Ovary (tissue), 9 donors: ENCODE data around the gene NNT. TPM values are rescaled to one million over a fixed set of nuclear protein-coding genes. Genes with fewer than 3 reads are reported as not detected.

ENCODE experiments used
- DNase-seq, 5 donors: peaks; one replicate each; pipeline ENCODE4 v3.0.0-alpha.2; 2019 to 2020
- H3K27ac ChIP-seq, 2 donors: fragments of 200-600 bp; one replicate each; pipeline versions ENCODE4 v1.5.1 to v1.8.0; 2019 to 2022
- H3K27me3 ChIP-seq: fragments of 200-600 bp; one replicate; pipeline ENCODE4 v1.8.0; 2022
- H3K36me3 ChIP-seq: fragments of 200-600 bp; sonication (generic); one replicate; pipeline ENCODE4 v1.5.1; 2019
- H3K4me1 ChIP-seq: one replicate; pipeline ENCODE4 v1.8.1; 2013; ENCODE audit warnings: mild to moderate bottlenecking, moderate library complexity; ENCODE audit not compliant: insufficient read depth
- H3K4me3 ChIP-seq: fragments of 200-600 bp; sonication (generic); one replicate; pipeline ENCODE4 v1.5.1; 2017
- H3K9me3 ChIP-seq, 2 donors: fragments of 200-600 bp in 1 of 2; sonication (generic) in 1 of 2; one replicate each; pipeline versions ENCODE4 v1.5.1 to v1.8.1; 2013 to 2019; ENCODE audit warnings: mild to moderate bottlenecking in 1 of 2, moderate library complexity in 1 of 2
- EP300 ChIP-seq: sonication (generic); formaldehyde crosslinking; IDR thresholded peaks from one replicate; pipeline ENCODE4 v1.6.1; 2017; ENCODE audit warnings: antibody characterized with exemption
- POLR2A ChIP-seq: fragments of 450-650 bp; IDR thresholded peaks from one replicate; pipeline ENCODE4 v1.6.1; 2017; ENCODE audit warnings: antibody characterized with exemption, mild to moderate bottlenecking, moderate library complexity
- WGBS, 3 donors: extraction: QIAGEN DNeasy Blood & Tissue Kit in 1 of 3; methylation state at CpG; one replicate each; pipeline versions ENCODE4 v1.1.5 to v1.1.7; 2013 to 2017; 5-methylcytosine and 5-hydroxymethylcytosine counted together
- intact Hi-C, 4 donors: fragments of 100-400 bp; cut with DNase I; formaldehyde crosslinking; loops; one replicate each; pipeline versions ENCODE4 v1.11.0 to v1.15.1; 2022 to 2023
- polyA plus RNA-seq, 2 donors: library from polyadenylated mRNA; stranded (reverse); fragments of 200-250 nt in 1 of 2; fragments of 350-450 nt in 1 of 2; fragmentation: Illumina TruSeq in 1 of 2; extraction: RNeasy Lipid Tissue Mini Kit (QIAGEN cat#74804) in 1 of 2; gene quantifications; one replicate each; pipeline ENCODE4 v1.2.3, GENCODE V29; 2013 to 2014
- total RNA-seq, 7 donors: library from RNA; depleted of rRNA in 2 of 7; stranded (reverse); fragments of >200 nt in 2 of 7; fragmentation: NEBNext Ultra II Directional in 3 of 7; extraction: Animal tissue kit (Norgen Biotek cat#: 25700) in 3 of 7; gene quantifications; one replicate each; pipeline versions ENCODE4 v1.1.0 to v1.2.4, GENCODE V29; 2016 to 2023
- TF ChIP-seq, protein P1 (sequence below), 3 donors: fragments of 450-650 bp in 2 of 3; fragments of 200-600 bp in 1 of 3; IDR thresholded peaks; one replicate each; pipeline versions ENCODE4 v1.5.1 to v1.8.0; 2016 to 2022; ENCODE audit warnings: antibody characterized with exemption in 3 of 3, mild to moderate bottlenecking in 1 of 3
- donor health status: DM: no; HTN: no; CAD: no; lungs with moderate emphysema.
- donor health status: DM: no; HTN: no; CAD: no.
- donor health status: Bipolar disorder and iron deficiency.
- donor health status: DM: yes; HTN: yes; CAD: no.
- donor health status: DM: no; HTN: no; CAD: no.
- donor health status: DM: yes; HTN: yes; CAD: no.

The NNT gene
- total and polyA plus RNA-seq, 9 donors, result 12.2 to 51.9 (median 38.5) TPM

DNA sequence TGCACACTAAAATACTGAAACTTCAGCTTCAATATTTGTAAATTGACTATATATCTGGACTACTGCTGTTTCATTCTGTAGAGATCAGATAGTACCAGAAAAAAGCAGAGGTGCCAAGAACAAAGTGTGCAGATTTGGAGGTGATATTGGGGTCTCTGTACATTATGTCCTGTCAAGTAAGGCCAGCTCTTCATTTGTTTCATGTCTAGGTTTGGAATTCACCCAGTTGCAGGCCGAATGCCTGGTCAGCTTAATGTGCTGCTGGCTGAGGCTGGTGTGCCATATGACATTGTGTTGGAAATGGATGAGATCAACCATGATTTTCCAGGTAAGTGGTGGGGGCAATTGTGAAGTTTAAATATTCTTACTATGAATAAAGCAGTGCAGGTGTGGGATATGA, 96.9 kb downstream of the NNT start:
- intact Hi-C loops, result no loop called here
- no peaks in the 10 kb centered on the region for H3K4me1 ChIP-seq
- no peak overlapping the region for H3K27ac ChIP-seq
- no peaks in the 10 kb centered on the region for H3K9me3 ChIP-seq
- no peak overlapping the region for H3K4me3 ChIP-seq
- TF ChIP-seq POLR2A, result no peak
- TF ChIP-seq, protein P1, sequence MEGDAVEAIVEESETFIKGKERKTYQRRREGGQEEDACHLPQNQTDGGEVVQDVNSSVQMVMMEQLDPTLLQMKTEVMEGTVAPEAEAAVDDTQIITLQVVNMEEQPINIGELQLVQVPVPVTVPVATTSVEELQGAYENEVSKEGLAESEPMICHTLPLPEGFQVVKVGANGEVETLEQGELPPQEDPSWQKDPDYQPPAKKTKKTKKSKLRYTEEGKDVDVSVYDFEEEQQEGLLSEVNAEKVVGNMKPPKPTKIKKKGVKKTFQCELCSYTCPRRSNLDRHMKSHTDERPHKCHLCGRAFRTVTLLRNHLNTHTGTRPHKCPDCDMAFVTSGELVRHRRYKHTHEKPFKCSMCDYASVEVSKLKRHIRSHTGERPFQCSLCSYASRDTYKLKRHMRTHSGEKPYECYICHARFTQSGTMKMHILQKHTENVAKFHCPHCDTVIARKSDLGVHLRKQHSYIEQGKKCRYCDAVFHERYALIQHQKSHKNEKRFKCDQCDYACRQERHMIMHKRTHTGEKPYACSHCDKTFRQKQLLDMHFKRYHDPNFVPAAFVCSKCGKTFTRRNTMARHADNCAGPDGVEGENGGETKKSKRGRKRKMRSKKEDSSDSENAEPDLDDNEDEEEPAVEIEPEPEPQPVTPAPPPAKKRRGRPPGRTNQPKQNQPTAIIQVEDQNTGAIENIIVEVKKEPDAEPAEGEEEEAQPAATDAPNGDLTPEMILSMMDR (IDR thresholded peaks at IDR 0.05), result no peak
- no peak for TF ChIP-seq EP300
- H3K36me3 ChIP-seq, result no peaks in the 10 kb centered on the region
- no peaks in the 10 kb centered on the region for H3K27me3 ChIP-seq
- no peak for DNase-seq
- 53 to 71% (median 66%) methylated on average over 1 of the region's 1 CpG for WGBS, 3 donors

DNA sequence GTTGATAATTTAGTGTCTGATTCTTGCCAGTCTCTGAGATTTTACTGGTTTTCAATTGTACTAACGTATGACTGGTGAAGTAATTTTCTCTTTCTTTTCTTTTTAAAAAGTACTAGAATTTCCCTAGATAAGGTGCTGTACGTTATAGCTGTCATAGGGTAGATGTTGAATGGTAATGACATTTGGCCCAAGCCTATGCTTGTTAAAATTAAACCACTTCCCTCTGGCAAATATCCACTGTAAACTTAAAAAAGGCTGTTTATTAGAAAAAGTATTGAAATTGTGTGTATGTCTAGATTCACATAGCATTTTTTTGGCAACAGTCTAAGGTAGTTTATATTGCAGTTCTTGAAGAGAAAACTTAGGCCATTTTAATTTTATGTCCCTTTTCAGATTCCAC, 97.6 kb downstream of the NNT start:
- H3K9me3 ChIP-seq, result no peaks in the 10 kb centered on the region
- H3K27me3 ChIP-seq, result no peaks in the 10 kb centered on the region
- no peak overlapping the region for H3K4me3 ChIP-seq
- DNase-seq, result no peak
- H3K4me1 ChIP-seq, result no peaks in the 10 kb centered on the region
- H3K27ac ChIP-seq, result no peak overlapping the region
- intact Hi-C loops, result no loop called here
- 66 to 87% (median 81%) methylated on average over 2 of the region's 2 CpGs for WGBS, 3 donors
- TF ChIP-seq POLR2A, result no peak
- TF ChIP-seq, protein P1 (IDR thresholded peaks at IDR 0.05), result no peak
- TF ChIP-seq EP300, result no peak
- no peaks in the 10 kb centered on the region for H3K36me3 ChIP-seq

DNA sequence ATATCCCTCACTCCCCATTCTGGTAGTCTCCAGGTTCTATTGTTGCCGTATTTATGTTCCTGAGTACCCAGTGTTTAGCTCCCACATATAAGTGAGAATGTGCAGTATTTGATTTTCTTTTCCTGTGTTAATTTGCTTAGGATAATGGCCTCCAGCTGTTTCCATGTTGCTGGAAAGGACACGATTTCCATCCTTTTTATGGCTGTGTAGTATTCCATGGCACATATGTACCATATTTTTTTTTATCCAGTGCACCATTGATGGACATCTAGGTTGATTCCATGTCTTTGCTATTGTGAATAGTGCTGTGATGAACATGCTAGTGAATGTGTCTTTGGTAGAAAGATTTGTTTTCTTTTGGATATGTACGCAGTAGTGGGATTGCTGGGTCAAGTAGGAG, 98.2 kb downstream of the NNT start:
- 83 to 89% (median 88%) methylated on average over 3 of the region's 3 CpGs for WGBS, 3 donors
- no peaks in the 10 kb centered on the region for H3K4me1 ChIP-seq
- no peak overlapping the region for H3K27ac ChIP-seq
- no peak for TF ChIP-seq POLR2A
- no peaks in the 10 kb centered on the region for H3K9me3 ChIP-seq
- intact Hi-C loops, result no loop called here
- DNase-seq, result no peak
- H3K36me3 ChIP-seq, result no peaks in the 10 kb centered on the region
- H3K27me3 ChIP-seq, result no peaks in the 10 kb centered on the region
- no peak overlapping the region for H3K4me3 ChIP-seq

DNA sequence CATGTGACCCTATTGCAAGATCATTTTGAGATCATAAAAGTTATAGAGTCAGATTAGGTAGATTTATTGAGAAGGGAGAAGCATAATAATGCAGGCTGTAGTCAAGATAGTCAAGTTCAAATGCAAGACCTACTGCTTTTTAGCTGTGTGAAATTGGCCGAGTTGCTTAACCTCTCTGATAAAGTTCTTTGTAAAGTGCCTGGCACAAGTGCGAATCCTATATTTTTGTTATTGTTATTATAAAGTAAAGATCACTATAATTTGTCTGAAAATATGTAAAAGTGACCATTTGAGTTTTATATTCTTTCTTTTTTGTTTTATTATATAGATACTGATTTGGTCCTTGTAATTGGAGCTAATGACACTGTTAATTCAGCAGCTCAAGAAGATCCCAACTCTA, 99.3 kb downstream of the NNT start:
- WGBS, 3 donors, result 94 to 99% (median 98%) methylated on average over 2 of the region's 2 CpGs
- no peak for DNase-seq
- Histone ChIP-seq H3K27me3 (no peaks in the 10 kb centered on the region), H3K4me3 (no peak overlapping the region), H3K36me3 (no peaks in the 10 kb centered on the region), H3K9me3 (no peaks in the 10 kb centered on the region), H3K4me1 (no peaks in the 10 kb centered on the region), H3K27ac (no peak overlapping the region)
- TF ChIP-seq, protein P1 (IDR thresholded peaks at IDR 0.05), result no peak
- TF ChIP-seq POLR2A (no peak), EP300 (no peak)
- intact Hi-C loops, result no loop called here

DNA sequence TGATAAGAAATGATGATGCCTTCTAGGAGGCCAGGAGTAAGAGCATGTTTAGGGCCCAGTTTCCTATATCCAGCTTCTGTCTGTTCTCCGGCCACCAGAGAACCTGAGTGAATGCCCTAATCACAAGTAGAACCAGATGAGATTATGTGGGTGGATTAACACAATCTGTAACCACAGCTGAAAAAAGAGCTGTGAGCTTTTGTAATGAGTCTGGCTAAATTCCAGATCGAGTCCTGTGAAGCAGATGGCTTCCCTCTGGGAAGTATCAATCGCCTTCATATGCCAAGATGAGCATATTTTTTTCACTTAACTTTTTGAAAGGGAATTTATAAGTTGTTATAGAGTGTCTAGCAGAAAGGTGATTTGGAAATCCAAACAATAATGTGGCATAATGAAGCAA, 99.8 kb downstream of the NNT start:
- Histone ChIP-seq H3K9me3 (no peaks in the 10 kb centered on the region), H3K27ac (no peak overlapping the region), H3K27me3 (no peaks in the 10 kb centered on the region), H3K4me1 (no peaks in the 10 kb centered on the region), H3K4me3 (no peak overlapping the region), H3K36me3 (no peaks in the 10 kb centered on the region)
- WGBS, 3 donors, result 42 to 49% (median 48%) methylated on average over 3 of the region's 3 CpGs
- intact Hi-C loops, result no loop called here
- TF ChIP-seq, protein P1 (IDR thresholded peaks at IDR 0.05), result no peak
- TF ChIP-seq POLR2A (no peak), EP300 (no peak)
- no peak for DNase-seq
